Adrenal gland (tissue), 12 donors: ENCODE results near the gene PRICKLE2. TPM values are rescaled to one million over a fixed set of nuclear protein-coding genes. Genes with fewer than 3 reads are reported as not detected.

Experiments used
- DNase-seq, 7 donors: peaks; one replicate each; pipeline ENCODE4 v3.0.0-alpha.2; 2019 to 2020
- H3K27ac ChIP-seq, 5 donors: fragments of 200-600 bp; sonication (generic) in 4 of 5; 1 replicate in 3 of 5; 2 replicates in 2 of 5; pipeline versions ENCODE4 v1.5.1 to v1.8.0; 2016 to 2020; ENCODE audit warnings: mild to moderate bottlenecking in 1 of 5
- H3K27me3 ChIP-seq: fragments of 200-600 bp; 2 replicates; pipeline ENCODE4 v1.8.0; 2021
- H3K36me3 ChIP-seq, 2 donors: fragments of 200-600 bp; replicated peaks in 1 of 2; 1 replicate in 1 of 2; 2 replicates in 1 of 2; pipeline versions ENCODE4 v1.5.1 to v1.8.0; 2018 to 2022
- H3K4me1 ChIP-seq, 2 donors: fragments of 200-600 bp; replicated peaks in 1 of 2; 1 replicate in 1 of 2; 2 replicates in 1 of 2; pipeline versions ENCODE4 v1.5.1 to v1.8.0; 2018 to 2021
- H3K4me3 ChIP-seq, 4 donors: fragments of 200-600 bp; sonication (generic) in 3 of 4; one replicate each; pipeline ENCODE4 v1.5.1; 2016 to 2018
- H3K9me3 ChIP-seq, 3 donors: fragments of 200-600 bp; sonication (generic) in 1 of 3; replicated peaks in 1 of 3; 1 replicate in 2 of 3; 2 replicates in 1 of 3; pipeline versions ENCODE4 v1.5.1 to v1.8.0; 2016 to 2021
- CTCF ChIP-seq, 6 experiments: fragments of 450-650 bp in 4 of 6; fragments of 200-600 bp in 2 of 6; sonication (generic) in 1 of 6; IDR thresholded peaks; 1 replicate in 5 of 6; 2 replicates in 1 of 6; pipeline versions ENCODE4 v1.5.1 to v1.8.0; 2016 to 2021; ENCODE audit warnings: antibody characterized with exemption in 6 of 6, mild to moderate bottlenecking in 2 of 6, moderate library complexity in 1 of 6
- POLR2A ChIP-seq, 2 donors: fragments of 450-650 bp; IDR thresholded peaks; one replicate each; pipeline ENCODE4 v1.6.1; 2017; ENCODE audit warnings: antibody characterized with exemption in 2 of 2, mild to moderate bottlenecking in 2 of 2, moderate library complexity in 1 of 2
- WGBS, 4 donors: extraction: QIAGEN DNeasy Blood & Tissue Kit in 2 of 4; methylation state at CpG; one replicate each; pipeline versions ENCODE4 v1.1.5 to v1.1.7; 2013 to 2017; 5-methylcytosine and 5-hydroxymethylcytosine counted together
- intact Hi-C, 2 donors: fragments of 100-400 bp; cut with DNase I; formaldehyde crosslinking; loops; one replicate each; pipeline versions ENCODE4 v1.14.1 to v1.15.0; 2022 to 2023
- polyA plus RNA-seq, 3 donors: library from polyadenylated mRNA; stranded (reverse); fragments of 200-250 nt in 2 of 3; fragments of 350-450 nt in 1 of 3; fragmentation: Illumina TruSeq in 1 of 3; extraction: RNeasy Lipid Tissue Mini Kit (QIAGEN cat#74804) in 1 of 3; gene quantifications; one replicate each; pipeline ENCODE4 v1.2.3, GENCODE V29; 2013 to 2014
- total RNA-seq, 9 donors: library from RNA; depleted of rRNA in 4 of 9; stranded (reverse); fragments of >200 nt in 4 of 9; fragments of 120-200 nt in 1 of 9; fragmentation: NEBNext Ultra II Directional in 1 of 9; extraction: Animal tissue kit (Norgen Biotek cat#: 25700) in 1 of 9; gene quantifications; one replicate each; pipeline versions ENCODE4 v1.1.0 to v1.2.4, GENCODE V29; 2013 to 2023
- donor health status: healthy with polysubstance abuse.
- donor health status: Bipolar disorder and iron deficiency.
- donor health status: DM: yes; HTN: yes; CAD: no.
- donor health status: DM: no; HTN: no; CAD: no.
- donor health status: DM: no; HTN: no; CAD: no.
- donor health status: DM: yes; HTN: yes; CAD: no.

PRICKLE2 gene
- total and polyA plus RNA-seq, 12 donors: 1.3 to 15.7 (median 8.1) TPM

- no peaks in the 10 kb centered on the region for H3K27me3 ChIP-seq
- intact Hi-C loops: no loop called here
- DNase-seq: no peak
- no peaks in the 10 kb centered on the region for H3K36me3 ChIP-seq
- H3K4me1 ChIP-seq: no peaks in the 10 kb centered on the region
- 78 to 85% (median 81%) methylated on average over 7 of the region's 7 CpGs for WGBS, 4 donors
- H3K9me3 ChIP-seq: no peaks in the 10 kb centered on the region
- TF ChIP-seq CTCF (IDR thresholded peaks at IDR 0.05): no peak
- TF ChIP-seq POLR2A (IDR thresholded peaks at IDR 0.05): no peak
- H3K4me3 ChIP-seq: no peak overlapping the region
- no peak overlapping the region for H3K27ac ChIP-seq
Measured at GRCh38 chr3:64203969-64204908, 21.0 kb downstream of the PRICKLE2 start.

- TF ChIP-seq CTCF (IDR thresholded peaks at IDR 0.05): no peak
- no peak for TF ChIP-seq POLR2A (IDR thresholded peaks at IDR 0.05)
- intact Hi-C loops: no loop called here
- 93 to 97% (median 96%) methylated on average over 2 of the region's 2 CpGs for WGBS, 4 donors
- no peaks in the 10 kb centered on the region for H3K4me1 ChIP-seq
- no peak overlapping the region for H3K4me3 ChIP-seq
- no peaks in the 10 kb centered on the region for H3K36me3 ChIP-seq
- no peaks in the 10 kb centered on the region for H3K9me3 ChIP-seq
- H3K27me3 ChIP-seq: no peaks in the 10 kb centered on the region
- no peak for DNase-seq
- no peak overlapping the region for H3K27ac ChIP-seq
Measured at GRCh38 chr3:64203216-64203615, 22.1 kb downstream of the PRICKLE2 start.

- H3K4me3 ChIP-seq: no peak overlapping the region
- intact Hi-C loops: no loop called here
- no peak overlapping the region for H3K27ac ChIP-seq
- no peaks in the 10 kb centered on the region for H3K36me3 ChIP-seq
- H3K4me1 ChIP-seq: no peaks in the 10 kb centered on the region
- H3K27me3 ChIP-seq: no peaks in the 10 kb centered on the region
- no peaks in the 10 kb centered on the region for H3K9me3 ChIP-seq
- no peak for TF ChIP-seq CTCF (IDR thresholded peaks at IDR 0.05)
- TF ChIP-seq POLR2A (IDR thresholded peaks at IDR 0.05): no peak
- no peak for DNase-seq
- WGBS, 4 donors: 73 to 80% (median 75%) methylated on average over 2 of the region's 2 CpGs
Measured at GRCh38 chr3:64199932-64200331, 25.3 kb downstream of the PRICKLE2 start.

- no peaks in the 10 kb centered on the region for H3K9me3 ChIP-seq
- no peaks in the 10 kb centered on the region for H3K4me1 ChIP-seq
- WGBS, 4 donors: 92 to 94% (median 93%) methylated on average over 5 of the region's 5 CpGs
- intact Hi-C loops: no loop called here
- no peak overlapping the region for H3K27ac ChIP-seq
- DNase-seq: no peak
- H3K27me3 ChIP-seq: no peaks in the 10 kb centered on the region
- TF ChIP-seq CTCF (IDR thresholded peaks at IDR 0.05): no peak
- TF ChIP-seq POLR2A (IDR thresholded peaks at IDR 0.05): no peak
- H3K4me3 ChIP-seq: no peak overlapping the region
- H3K36me3 ChIP-seq: no peaks in the 10 kb centered on the region
Measured at GRCh38 chr3:64196236-64196929, 28.9 kb downstream of the PRICKLE2 start.
